ENCODE results near the gene MXI1.

The MXI1 gene

DNA sequence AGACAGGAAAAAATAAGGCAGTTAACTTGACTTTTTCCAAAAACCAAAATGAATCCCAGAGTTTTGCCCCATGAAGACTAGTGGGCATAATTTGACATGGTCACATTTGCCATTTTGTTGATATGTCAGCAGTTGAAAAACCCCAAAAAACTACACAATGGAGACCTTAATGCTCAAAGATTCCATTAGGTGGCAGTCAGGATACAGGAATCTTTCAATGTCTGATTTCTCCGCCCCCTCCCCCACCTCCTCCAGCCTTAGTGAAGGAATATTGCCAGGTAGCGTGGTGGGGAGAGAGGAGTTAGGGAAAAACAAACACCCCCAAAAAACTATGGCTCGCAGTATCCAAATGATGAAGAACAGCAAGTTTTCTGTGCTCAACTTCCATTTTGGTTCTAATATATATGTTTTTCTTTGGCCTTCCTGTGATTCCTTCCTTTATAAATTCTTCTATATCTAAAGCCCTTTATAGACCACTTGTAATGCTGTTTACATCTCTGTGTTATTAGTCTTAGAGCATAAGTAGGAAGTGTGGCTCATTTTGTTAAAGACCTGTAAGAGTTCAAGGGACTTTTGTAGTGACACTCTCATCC lies 104.0 kb downstream of the MXI1 start:
- peak; percentile 46 for DNase-seq (ENCODE audit: extremely low read depth, low read depth)
- TF ChIP-seq, protein P1, sequence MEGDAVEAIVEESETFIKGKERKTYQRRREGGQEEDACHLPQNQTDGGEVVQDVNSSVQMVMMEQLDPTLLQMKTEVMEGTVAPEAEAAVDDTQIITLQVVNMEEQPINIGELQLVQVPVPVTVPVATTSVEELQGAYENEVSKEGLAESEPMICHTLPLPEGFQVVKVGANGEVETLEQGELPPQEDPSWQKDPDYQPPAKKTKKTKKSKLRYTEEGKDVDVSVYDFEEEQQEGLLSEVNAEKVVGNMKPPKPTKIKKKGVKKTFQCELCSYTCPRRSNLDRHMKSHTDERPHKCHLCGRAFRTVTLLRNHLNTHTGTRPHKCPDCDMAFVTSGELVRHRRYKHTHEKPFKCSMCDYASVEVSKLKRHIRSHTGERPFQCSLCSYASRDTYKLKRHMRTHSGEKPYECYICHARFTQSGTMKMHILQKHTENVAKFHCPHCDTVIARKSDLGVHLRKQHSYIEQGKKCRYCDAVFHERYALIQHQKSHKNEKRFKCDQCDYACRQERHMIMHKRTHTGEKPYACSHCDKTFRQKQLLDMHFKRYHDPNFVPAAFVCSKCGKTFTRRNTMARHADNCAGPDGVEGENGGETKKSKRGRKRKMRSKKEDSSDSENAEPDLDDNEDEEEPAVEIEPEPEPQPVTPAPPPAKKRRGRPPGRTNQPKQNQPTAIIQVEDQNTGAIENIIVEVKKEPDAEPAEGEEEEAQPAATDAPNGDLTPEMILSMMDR (IDR thresholded peaks at IDR 0.05; ENCODE audit: low read depth, low read length, missing control alignments) = peak; percentile 49
- H3K4me3 ChIP-seq (replicated peaks; ENCODE audit: low read depth, low read length) = no peak overlapping the region

DNA sequence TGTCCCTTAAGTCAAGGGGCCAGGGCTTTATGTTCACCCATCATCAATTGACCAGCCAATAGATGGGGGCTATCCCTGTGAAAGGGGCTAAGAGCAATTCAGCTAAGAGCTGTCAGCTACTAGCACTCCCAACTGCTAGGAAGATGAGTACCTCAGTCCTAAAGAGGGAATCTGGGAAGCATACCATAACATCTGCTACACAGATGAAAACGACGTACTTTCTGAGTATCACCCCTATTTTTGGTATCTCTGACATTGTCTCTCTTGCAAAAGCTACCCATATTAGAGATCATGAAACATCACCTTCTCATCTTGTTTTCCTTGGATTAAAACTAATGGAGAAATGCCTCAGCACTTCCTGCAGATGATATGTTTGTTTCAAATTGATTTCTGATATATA lies 104.8 kb downstream of the MXI1 start:
- no peak for DNase-seq (ENCODE audit: extremely low read depth, low read depth)
- H3K4me3 ChIP-seq (replicated peaks; ENCODE audit: low read depth, low read length) = no peak overlapping the region
- TF ChIP-seq, protein P1 (IDR thresholded peaks at IDR 0.05; ENCODE audit: low read depth, low read length, missing control alignments) = no peak

DNA sequence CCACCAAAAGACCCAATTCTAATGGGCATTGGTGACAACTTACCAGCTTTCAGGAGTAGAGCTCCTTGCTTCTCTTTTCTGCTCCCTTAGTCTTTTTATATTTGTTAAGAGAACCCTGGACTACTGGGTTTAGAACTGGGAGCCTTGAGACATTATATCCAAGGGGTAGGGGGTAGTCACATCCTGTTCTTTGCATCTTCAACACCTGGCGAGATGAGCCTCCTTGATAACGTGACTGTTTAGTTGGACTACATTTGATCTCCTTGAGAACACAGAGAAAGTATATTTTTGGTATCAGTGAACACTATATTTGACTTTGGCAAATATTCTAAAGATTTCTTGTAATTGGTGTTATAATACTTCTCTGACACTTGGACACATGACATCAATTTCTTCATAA lies 106.3 kb downstream of the MXI1 start:
- TF ChIP-seq, protein P1 (IDR thresholded peaks at IDR 0.05; ENCODE audit: low read depth, low read length, missing control alignments) = no peak
- no peak for DNase-seq (ENCODE audit: extremely low read depth, low read depth)
- no peak overlapping the region for H3K4me3 ChIP-seq (replicated peaks; ENCODE audit: low read depth, low read length)

DNA sequence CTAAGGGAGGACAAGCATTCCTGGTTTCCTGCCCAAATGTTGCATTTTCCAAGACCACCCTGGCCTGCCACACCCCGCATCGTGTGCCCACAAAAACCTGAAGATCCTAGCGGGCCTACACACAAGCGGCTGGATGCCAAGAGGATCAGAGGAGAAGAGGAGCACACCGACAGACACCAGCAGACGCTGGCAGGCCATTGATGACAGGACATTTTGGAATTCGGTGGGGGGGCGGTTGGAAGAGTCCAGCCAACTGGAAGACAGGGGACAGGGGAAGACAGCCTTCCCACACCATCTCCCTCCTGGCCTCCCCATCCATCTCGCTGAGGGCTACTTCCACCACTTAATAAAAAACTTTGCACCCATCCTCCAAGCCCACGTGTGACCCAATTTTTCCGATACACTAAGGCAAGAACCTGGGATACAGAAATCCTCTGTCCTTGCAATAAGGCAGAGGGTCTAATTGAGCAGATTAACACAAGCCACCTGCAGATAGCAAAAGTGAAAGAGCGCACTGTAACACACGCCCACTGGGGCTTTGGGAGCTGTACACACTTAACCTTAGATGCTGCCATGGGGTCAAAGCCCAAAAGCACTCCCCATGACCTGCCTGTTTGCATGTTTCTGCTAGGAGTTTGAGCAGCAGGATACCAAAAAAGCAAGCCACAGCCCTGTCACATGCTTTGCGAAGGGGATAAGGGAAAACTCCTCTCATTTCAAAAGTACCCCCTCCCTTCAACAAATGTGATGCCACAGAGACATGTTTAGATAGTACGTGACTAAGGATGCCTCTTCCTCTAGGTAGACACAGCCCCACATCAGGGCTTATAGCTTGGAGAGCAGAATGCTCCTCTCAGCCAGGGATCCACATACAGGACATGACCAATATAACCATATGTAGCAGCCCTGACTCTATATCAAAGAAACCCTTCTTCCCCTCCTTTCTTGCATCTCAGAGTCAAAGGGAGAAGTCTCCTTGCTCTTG lies 110.8 kb downstream of the MXI1 start:
- no peak for DNase-seq (ENCODE audit: extremely low read depth, low read depth)
- TF ChIP-seq, protein P1 (IDR thresholded peaks at IDR 0.05; ENCODE audit: low read depth, low read length, missing control alignments) = no peak
- no peak overlapping the region for H3K4me3 ChIP-seq (replicated peaks; ENCODE audit: low read depth, low read length)

DNA sequence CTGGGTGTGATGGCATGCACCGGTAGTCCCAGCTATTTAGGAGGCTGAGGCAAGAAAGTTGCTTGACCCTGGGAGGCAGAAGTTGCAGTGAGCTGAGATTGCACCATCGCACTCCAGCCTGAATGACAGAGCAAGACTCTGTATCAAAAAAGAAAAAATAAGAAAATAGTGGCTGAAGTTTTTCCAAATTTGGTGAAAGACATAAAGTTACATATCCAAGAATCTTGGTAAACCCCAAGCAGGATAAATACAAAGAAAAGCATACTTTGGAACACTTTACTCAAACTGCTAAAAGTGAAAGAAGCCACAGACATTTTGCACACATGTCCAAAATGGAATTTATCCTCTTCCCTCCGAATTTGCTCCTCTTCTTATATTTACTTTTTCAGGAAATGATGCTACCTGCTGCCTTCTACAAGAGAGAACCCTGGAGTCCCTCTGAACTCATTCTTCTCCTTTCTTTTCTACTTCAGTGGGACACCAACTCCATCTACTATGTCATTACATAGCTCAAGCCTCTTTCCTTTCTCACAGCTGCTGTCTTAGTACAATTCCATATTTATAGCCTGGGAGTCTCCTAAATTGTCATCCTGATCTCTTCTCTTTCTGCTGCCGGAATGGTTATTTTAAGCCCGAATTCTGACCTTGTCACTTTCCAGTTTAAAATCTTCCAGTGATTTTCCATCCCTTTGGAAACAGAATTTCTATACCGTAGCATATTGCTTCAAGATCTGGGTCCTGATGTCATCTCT lies 114.6 kb downstream of the MXI1 start:
- H3K4me3 ChIP-seq (replicated peaks; ENCODE audit: low read depth, low read length) = no peak overlapping the region
- TF ChIP-seq, protein P1 (IDR thresholded peaks at IDR 0.05; ENCODE audit: low read depth, low read length, missing control alignments) = no peak
- DNase-seq (ENCODE audit: extremely low read depth, low read depth) = no peak

DNA sequence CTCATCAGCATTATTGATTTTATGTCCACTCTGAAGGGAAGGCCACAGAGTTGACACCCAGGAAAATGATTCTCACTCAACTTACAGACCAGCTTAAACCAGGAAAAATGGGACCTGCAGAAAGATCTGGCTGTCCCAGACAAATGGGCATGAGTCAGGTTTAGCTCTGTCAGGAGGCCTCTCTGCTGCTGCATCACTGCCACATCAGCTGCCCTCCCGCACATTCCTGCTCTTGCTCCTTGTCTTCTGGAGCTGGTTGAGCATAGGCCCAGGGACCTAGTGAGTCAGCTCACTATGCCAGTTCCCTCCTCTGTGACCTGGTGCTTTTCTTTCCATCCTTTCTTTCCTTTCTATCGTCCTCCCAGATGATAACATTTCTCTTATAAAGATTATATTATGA lies 116.1 kb downstream of the MXI1 start:
- no peak overlapping the region for H3K4me3 ChIP-seq (replicated peaks; ENCODE audit: low read depth, low read length)
- DNase-seq (ENCODE audit: extremely low read depth, low read depth) = no peak
- TF ChIP-seq, protein P1 (IDR thresholded peaks at IDR 0.05; ENCODE audit: low read depth, low read length, missing control alignments) = no peak

All from HFF-Myc (cell line).